ENCODE measurements around the gene GSX2.

Gene GSX2

DNA sequence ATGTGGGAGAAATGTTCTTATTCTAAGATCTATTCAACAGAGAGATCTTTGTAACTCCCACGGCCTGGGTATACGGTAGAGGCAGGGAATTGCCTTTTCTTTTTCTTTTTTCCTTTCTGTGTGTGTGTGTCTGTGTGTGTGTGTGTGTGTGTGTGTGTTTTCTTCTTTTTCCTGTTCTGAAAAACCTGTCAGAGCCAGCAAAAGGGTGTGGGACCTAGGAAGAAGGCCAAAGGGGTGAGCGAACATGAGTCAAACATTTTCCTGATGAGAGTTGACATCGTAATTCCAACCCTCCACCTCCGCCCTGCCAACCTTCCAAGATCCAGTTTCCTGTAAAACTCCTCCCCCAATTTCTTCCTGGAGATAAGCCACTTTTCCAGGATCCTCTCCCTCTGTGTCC is 32.8 kb upstream of the GSX2 start:
- H2AFZ ChIP-seq (ENCODE audit: low read depth, low read length): peak overlapping the region; percentile 57
- H3K4me3 ChIP-seq (ENCODE audit: low read depth in 1 of 2, low read length in 2 of 2): no peak overlapping the region
- H3K9ac ChIP-seq (ENCODE audit: low read depth, low read length): no peak overlapping the region
- H3K27me3 ChIP-seq (ENCODE audit: insufficient read depth, low read length, poor library complexity): no peaks in the 10 kb centered on the region
- H3K36me3 ChIP-seq (ENCODE audit: insufficient read depth, low read length): peaks cover 7% of the 10 kb centered on the region; the same call in 1 of the 2 replicates
- no peaks in the 10 kb centered on the region for H3K9me3 ChIP-seq (ENCODE audit: insufficient read depth, low read length, severe bottlenecking)
- no peak for ATAC-seq (ENCODE audit: insufficient read depth, low read depth)
- no peak for DNase-seq
- H3K79me2 ChIP-seq (ENCODE audit: insufficient read depth, low read length): peaks cover 25% of the 10 kb centered on the region
- peaks cover 25% of the 10 kb centered on the region for H3K4me1 ChIP-seq (ENCODE audit: insufficient read depth, low read length)
- no peak overlapping the region for H3K27ac ChIP-seq (ENCODE audit: low read length)
- H4K20me1 ChIP-seq (ENCODE audit: insufficient read depth, low read length): peaks cover 9% of the 10 kb centered on the region; the same call in 1 of the 2 replicates
- H3K4me2 ChIP-seq (ENCODE audit: insufficient read depth, low read length): no peak overlapping the region
- TF ChIP-seq EZH2 (IDR thresholded peaks at IDR 0.05; ENCODE audit: borderline replicate concordance, low read depth, low read length, severe bottlenecking): no peak
- TF ChIP-seq, protein P1, sequence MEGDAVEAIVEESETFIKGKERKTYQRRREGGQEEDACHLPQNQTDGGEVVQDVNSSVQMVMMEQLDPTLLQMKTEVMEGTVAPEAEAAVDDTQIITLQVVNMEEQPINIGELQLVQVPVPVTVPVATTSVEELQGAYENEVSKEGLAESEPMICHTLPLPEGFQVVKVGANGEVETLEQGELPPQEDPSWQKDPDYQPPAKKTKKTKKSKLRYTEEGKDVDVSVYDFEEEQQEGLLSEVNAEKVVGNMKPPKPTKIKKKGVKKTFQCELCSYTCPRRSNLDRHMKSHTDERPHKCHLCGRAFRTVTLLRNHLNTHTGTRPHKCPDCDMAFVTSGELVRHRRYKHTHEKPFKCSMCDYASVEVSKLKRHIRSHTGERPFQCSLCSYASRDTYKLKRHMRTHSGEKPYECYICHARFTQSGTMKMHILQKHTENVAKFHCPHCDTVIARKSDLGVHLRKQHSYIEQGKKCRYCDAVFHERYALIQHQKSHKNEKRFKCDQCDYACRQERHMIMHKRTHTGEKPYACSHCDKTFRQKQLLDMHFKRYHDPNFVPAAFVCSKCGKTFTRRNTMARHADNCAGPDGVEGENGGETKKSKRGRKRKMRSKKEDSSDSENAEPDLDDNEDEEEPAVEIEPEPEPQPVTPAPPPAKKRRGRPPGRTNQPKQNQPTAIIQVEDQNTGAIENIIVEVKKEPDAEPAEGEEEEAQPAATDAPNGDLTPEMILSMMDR (IDR thresholded peaks at IDR 0.05; ENCODE audit: borderline replicate concordance, extremely low read depth, low read length, poor library complexity, severe bottlenecking): no peak

DNA sequence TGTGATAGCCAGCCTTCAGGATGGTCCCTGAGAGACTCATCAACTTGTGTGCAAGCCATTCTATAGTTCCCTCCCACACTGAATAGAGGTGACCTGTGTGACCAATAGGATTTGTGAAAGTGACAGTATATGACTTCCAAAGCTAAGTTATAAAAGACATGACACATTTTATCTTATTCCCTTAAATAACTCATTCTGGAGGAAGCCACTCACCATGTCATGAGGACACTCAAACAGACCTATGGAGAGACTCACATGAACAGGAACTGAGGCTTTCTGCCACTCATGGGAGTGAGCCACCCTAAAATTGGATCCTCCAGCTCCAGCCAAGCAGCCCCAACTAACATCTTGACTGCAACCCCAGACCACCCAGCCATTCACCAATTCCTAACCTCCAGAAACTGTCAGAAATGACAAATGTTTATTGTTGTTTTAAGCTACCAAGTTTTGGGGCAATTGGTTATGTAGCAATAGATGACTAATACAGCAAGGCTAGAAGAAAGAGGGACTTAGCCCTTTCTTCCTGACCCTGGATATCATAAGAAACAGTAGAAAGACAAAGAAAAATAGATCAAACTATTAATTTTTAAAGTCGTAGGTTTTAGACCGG is 26.6 kb upstream of the GSX2 start:
- DNase-seq (no peak), ATAC-seq (ENCODE audit: insufficient read depth, low read depth) (no peak)
- no peak overlapping the region for H2AFZ ChIP-seq (ENCODE audit: low read depth, low read length)

GRCh38 chr4:54074381-54074780 is 25.6 kb upstream of the GSX2 start:
- Histone ChIP-seq H3K4me3 (ENCODE audit: low read depth in 1 of 2, low read length in 2 of 2) (no peak overlapping the region), H3K9ac (ENCODE audit: low read depth, low read length) (no peak overlapping the region), H3K27ac (ENCODE audit: low read length) (no peak overlapping the region), H3K36me3 (ENCODE audit: insufficient read depth, low read length) (no peaks in the 10 kb centered on the region), H3K27me3 (ENCODE audit: insufficient read depth, low read length, poor library complexity) (no peaks in the 10 kb centered on the region), H2AFZ (ENCODE audit: low read depth, low read length) (no peak overlapping the region), H3K4me1 (ENCODE audit: insufficient read depth, low read length) (no peaks in the 10 kb centered on the region), H3K9me3 (ENCODE audit: insufficient read depth, low read length, severe bottlenecking) (no peaks in the 10 kb centered on the region), H3K79me2 (ENCODE audit: insufficient read depth, low read length) (no peaks in the 10 kb centered on the region), H3K4me2 (ENCODE audit: insufficient read depth, low read length) (no peak overlapping the region), H4K20me1 (ENCODE audit: insufficient read depth, low read length) (no peaks in the 10 kb centered on the region)
- DNase-seq (no peak), ATAC-seq (ENCODE audit: insufficient read depth, low read depth) (no peak)
- TF ChIP-seq, protein P1 (IDR thresholded peaks at IDR 0.05; ENCODE audit: borderline replicate concordance, extremely low read depth, low read length, poor library complexity, severe bottlenecking): no peak
- TF ChIP-seq EZH2 (IDR thresholded peaks at IDR 0.05; ENCODE audit: borderline replicate concordance, low read depth, low read length, severe bottlenecking): no peak

More for the DNA sequence above, 26.6 kb upstream of the GSX2 start:
- no peaks in the 10 kb centered on the region for H4K20me1 ChIP-seq (ENCODE audit: insufficient read depth, low read length)
- H3K36me3 ChIP-seq (ENCODE audit: insufficient read depth, low read length): no peaks in the 10 kb centered on the region
- H3K27ac ChIP-seq (ENCODE audit: low read length): no peak overlapping the region
- no peaks in the 10 kb centered on the region for H3K9me3 ChIP-seq (ENCODE audit: insufficient read depth, low read length, severe bottlenecking)
- H3K4me1 ChIP-seq (ENCODE audit: insufficient read depth, low read length): no peaks in the 10 kb centered on the region
- H3K4me3 ChIP-seq (ENCODE audit: low read depth in 1 of 2, low read length in 2 of 2): no peak overlapping the region
- H3K4me2 ChIP-seq (ENCODE audit: insufficient read depth, low read length): no peak overlapping the region
- H3K9ac ChIP-seq (ENCODE audit: low read depth, low read length): no peak overlapping the region
- H3K27me3 ChIP-seq (ENCODE audit: insufficient read depth, low read length, poor library complexity): no peaks in the 10 kb centered on the region
- H3K79me2 ChIP-seq (ENCODE audit: insufficient read depth, low read length): no peaks in the 10 kb centered on the region
- TF ChIP-seq, protein P1 (IDR thresholded peaks at IDR 0.05; ENCODE audit: borderline replicate concordance, extremely low read depth, low read length, poor library complexity, severe bottlenecking): no peak
- no peak for TF ChIP-seq EZH2 (IDR thresholded peaks at IDR 0.05; ENCODE audit: borderline replicate concordance, low read depth, low read length, severe bottlenecking)

Measured in DND-41 (cell line).